GM23338 (cell line): ENCODE results near the gene GAGE12D.
"Not testable (repeated sequence)": the region's sequence is repeated elsewhere in the genome, so short reads cannot be mapped to it uniquely, and the experiment has no call there.

ENCODE experiments used
- CREB1 ChIP-seq: fragments of 250-450 bp; sonication (Bioruptor Pico); IDR thresholded peaks from 2 replicates; pipeline ENCODE4 v1.5.0; 2020; ENCODE audit warnings: low read depth, mild to moderate bottlenecking, moderate library complexity
- CTCF ChIP-seq, 2 experiments: fragments of 200-600 bp in 1 of 2; sonication (generic) in 1 of 2; conservative IDR thresholded peaks; 2 replicates each; pipeline versions ENCODE4 v1.5.1 to v1.6.1; 2016 to 2017; ENCODE audit warnings: antibody characterized with exemption in 2 of 2, low read depth in 2 of 2, mild to moderate bottlenecking in 2 of 2, moderate library complexity in 1 of 2
- ETS1 ChIP-seq: IDR thresholded peaks from 2 replicates; pipeline ENCODE4 v1.6.1; 2016; ENCODE audit warnings: antibody characterized with exemption
- EZH2 ChIP-seq: fragments of 200-600 bp; sonication (generic); IDR thresholded peaks from one replicate; pipeline ENCODE4 v1.8.0; 2017; ENCODE audit warnings: antibody characterized with exemption, mild to moderate bottlenecking, low read depth; ENCODE audit not compliant: unreplicated experiment
- EZH2phosphoT487 ChIP-seq: fragments of 200-600 bp; sonication (generic); IDR thresholded peaks from one replicate; pipeline ENCODE4 v1.8.1; 2018; ENCODE audit warnings: antibody characterized with exemption; ENCODE audit not compliant: unreplicated experiment
- JUNB ChIP-seq: IDR thresholded peaks from one replicate; pipeline ENCODE4 v1.6.1; 2016; ENCODE audit warnings: antibody characterized with exemption; ENCODE audit not compliant: unreplicated experiment
- NANOG ChIP-seq: IDR thresholded peaks from 2 replicates; pipeline ENCODE4 v1.6.1; 2016; ENCODE audit warnings: antibody characterized with exemption, borderline replicate concordance
- POLR2AphosphoS5 ChIP-seq: IDR thresholded peaks from 2 replicates; pipeline ENCODE4 v1.6.1; 2016; ENCODE audit warnings: antibody characterized with exemption, low read depth
- REST ChIP-seq: IDR thresholded peaks from one replicate; pipeline ENCODE4 v1.6.1; 2018; ENCODE audit warnings: antibody characterized with exemption; ENCODE audit not compliant: unreplicated experiment
- STAT1 ChIP-seq: IDR thresholded peaks from one replicate; pipeline ENCODE4 v1.6.1; 2016; ENCODE audit warnings: antibody characterized with exemption; ENCODE audit not compliant: unreplicated experiment
- ZNF462 ChIP-seq: fragments of 250-450 bp; sonication (Bioruptor Pico); IDR thresholded peaks from 2 replicates; pipeline ENCODE4 v1.5.0; 2020; ENCODE audit warnings: mild to moderate bottlenecking, moderate library complexity

GRCh38 chrX:49568728-49569127 is 27.2 kb downstream of the GAGE12D start:
- not testable (repeated sequence) for TF ChIP-seq POLR2AphosphoS5; CTCF (conservative IDR thresholded peaks at IDR 0.05; ENCODE audit: low read depth in 2 of 2); EZH2; EZH2phosphoT487; REST; ZNF462 (CRISPR knock-in tag); CREB1; JUNB; ETS1; STAT1; NANOG
